RWPE1 (cell line): Measurements from ENCODE around the gene CAMK1D.
"Not testable (repeated sequence)": the region's sequence is repeated elsewhere in the genome, so short reads cannot be mapped to it uniquely, and the experiment has no call there.

ENCODE experiments used
- CTCF ChIA-PET: fragments of 350-600 bp; sonication (Branson Sonifier 250); formaldehyde crosslinking; extraction: SDS; loops from one replicate; lab custom pipeline; 2021; lab: Yijun Ruan, JAX
- POLR2A ChIA-PET: fragments of 400-600 bp; formaldehyde crosslinking; extraction: SDS; loops from one replicate; lab custom pipeline; 2020; ENCODE audit warnings: antibody characterized with exemption; ENCODE audit not compliant: low non-redundant PET; lab: Yijun Ruan, JAX
- DNase-seq: peaks from one replicate; pipeline ENCODE4 v3.0.0; 2012; ENCODE audit warnings: low spot score
- H3K27ac ChIP-seq: fragments of 450-650 bp; 2 replicates; pipeline ENCODE4 v1.5.1; 2017
- CTCF ChIP-seq: fragments of 450-650 bp; conservative IDR thresholded peaks from 2 replicates; pipeline ENCODE4 v1.5.1; 2017; ENCODE audit warnings: low read depth, mild to moderate bottlenecking

CAMK1D gene

GRCh38 chr10:12539350-12540164, 190.2 kb downstream of the CAMK1D start:
- ChIA-PET POLR2A (no interaction called here), CTCF (no interaction called here)
- DNase-seq: no peak
- no peak for TF ChIP-seq CTCF
- H3K27ac ChIP-seq: no peak overlapping the region

- ChIA-PET CTCF (interaction anchor here (0.7 kb wide), 1 partner anchor 9 kb away, joined by 4 read pairs; no protein-coding TSS in a partner anchor), POLR2A (no interaction called here)
- H3K27ac ChIP-seq: no peak overlapping the region
- no peak for TF ChIP-seq CTCF
- no peak for DNase-seq
These were observed 191.0 kb downstream of the CAMK1D start for GRCh38 chr10:12540341-12540781.

- DNase-seq: no peak
- no peak overlapping the region for H3K27ac ChIP-seq
- ChIA-PET CTCF (interaction anchor here (0.7 kb wide), 1 partner anchor 8 kb away, joined by 4 read pairs; no protein-coding TSS in a partner anchor), POLR2A (no interaction called here)
- TF ChIP-seq CTCF: no peak
These were observed 192.2 kb downstream of the CAMK1D start for GRCh38 chr10:12541446-12542067.

- CTCF ChIA-PET: no interaction called here
- POLR2A ChIA-PET: no interaction called here
- no peak for TF ChIP-seq CTCF
- no peak for DNase-seq
- no peak overlapping the region for H3K27ac ChIP-seq
These were observed 192.9 kb downstream of the CAMK1D start for GRCh38 chr10:12542133-12542670.

- no peak for DNase-seq
- H3K27ac ChIP-seq: no peak overlapping the region
- CTCF ChIA-PET: interaction anchor here (0.5 kb wide), 1 partner anchor 699 kb away, joined by 3 read pairs; no protein-coding TSS in a partner anchor
- TF ChIP-seq CTCF: no peak
- POLR2A ChIA-PET: no interaction called here
These were observed 194.2 kb downstream of the CAMK1D start for GRCh38 chr10:12543589-12543988.

GRCh38 chr10:12546160-12546802, 196.9 kb downstream of the CAMK1D start:
- CTCF ChIA-PET, H3K27ac ChIP-seq, POLR2A ChIA-PET, DNase-seq: not testable (repeated sequence)
